HPDE6-E6E7 (cell line): ENCODE results near the gene EIF6.

Experiments used
- DNase-seq: peaks from one replicate; pipeline ENCODE4 v3.0.0; 2011; ENCODE audit warnings: missing footprints; ENCODE audit errors: extremely low spot score

The EIF6 gene

DNA sequence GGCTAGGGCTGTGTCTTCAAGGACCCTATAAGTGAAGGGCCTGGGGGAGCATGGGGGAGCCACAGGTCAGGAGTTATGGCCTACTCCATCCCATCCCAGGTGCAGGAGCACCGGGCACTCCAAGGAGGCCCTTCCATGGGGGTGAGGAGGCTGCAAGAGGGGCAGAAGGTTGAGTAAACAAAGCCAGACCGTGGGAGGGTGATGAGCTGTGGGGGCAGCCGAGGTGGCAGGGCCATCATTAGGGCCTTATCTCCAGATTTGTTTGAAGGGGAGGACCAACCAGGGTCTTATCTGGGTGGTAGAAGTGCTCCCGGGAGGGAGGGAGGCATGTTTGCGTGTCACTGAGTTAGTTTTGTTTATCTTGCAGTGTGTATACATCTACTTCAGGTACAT, 9.7 kb upstream of the EIF6 start:
- DNase-seq = no peak

DNA sequence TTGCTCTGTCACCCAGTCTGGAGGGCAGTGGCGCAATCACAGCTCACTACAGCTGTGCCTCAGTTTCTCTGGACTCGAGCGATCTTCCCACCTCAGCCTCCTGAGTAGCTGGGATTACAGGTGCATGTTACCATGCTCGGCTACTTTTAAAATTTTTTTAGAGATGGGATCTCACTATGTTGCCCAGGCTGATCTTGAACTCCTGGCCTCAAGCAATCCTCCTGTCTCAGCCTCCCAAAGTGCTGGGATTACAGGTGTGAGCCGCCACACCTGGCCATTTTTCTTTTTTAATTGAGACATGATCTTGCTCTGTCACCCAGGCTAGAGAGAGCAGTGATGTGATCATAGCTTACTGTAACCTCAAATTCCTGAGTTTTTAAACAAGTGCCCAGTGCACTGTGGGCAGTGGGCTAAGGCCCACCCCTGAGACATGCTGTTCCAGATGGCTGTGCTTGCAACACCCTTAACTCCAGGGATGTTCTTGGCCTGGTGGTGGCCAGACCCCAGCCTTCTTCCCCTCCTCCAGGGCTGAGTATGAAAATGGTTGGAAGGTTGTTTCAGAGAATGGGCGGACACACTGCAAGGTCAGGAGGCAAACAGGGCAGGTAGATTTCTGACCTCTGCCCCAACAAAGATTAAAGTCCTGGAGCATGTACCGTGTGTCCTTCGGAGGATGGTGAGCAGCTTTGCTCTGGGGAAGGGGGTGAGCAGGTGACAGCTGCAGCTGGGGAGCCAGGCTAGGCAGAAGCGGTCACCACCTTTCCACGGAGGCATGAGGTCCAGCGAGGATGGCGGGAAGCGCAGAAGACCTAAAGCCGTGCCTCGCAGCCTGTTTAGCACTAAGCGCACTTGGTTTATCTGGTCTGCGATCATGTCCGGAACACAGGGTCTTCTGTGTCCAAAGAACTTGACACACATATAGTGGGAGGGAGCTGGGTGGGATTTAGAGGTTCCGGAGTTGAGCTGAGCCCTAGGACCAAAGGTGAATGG, 9.0 kb upstream of the EIF6 start:
- DNase-seq = no peak

- no peak for DNase-seq
Measured at GRCh38 chr20:35292504-35293285, 8.1 kb upstream of the EIF6 start.

- DNase-seq = no peak
Measured at GRCh38 chr20:35291654-35292503, 7.3 kb upstream of the EIF6 start, which contains the start of gene FAM83C. FAM83C (minus strand) TSS chr20:35292425; CDS start chr20:35292304, 121 bp downstream.

DNA sequence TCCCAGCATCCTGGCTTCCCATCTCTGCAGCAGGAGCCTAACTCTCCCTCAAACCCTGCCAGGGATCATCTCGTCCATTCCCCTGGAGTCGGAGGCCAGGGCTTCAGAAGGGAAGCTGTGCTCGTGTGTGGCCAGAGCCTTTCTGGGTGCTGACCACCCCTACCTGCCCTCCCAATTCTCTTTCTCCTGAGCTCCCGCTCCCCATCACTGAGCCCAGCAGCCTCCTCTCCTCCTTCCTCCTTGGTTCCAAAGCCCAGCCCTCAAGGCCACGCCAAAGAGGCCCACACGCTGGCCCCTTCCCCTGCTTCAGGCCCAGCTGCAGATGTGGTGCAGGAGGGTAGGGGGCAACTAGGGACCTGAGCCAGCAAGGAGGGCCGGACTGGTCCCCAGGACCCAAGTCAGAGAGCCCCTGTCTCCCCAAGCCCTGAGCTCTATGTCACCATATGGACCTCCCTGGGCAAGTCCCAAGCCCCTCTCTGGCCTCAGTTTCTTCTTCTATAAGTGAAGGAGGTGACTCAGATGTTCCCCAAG, 6.4 kb upstream of the EIF6 start:
- no peak for DNase-seq

DNA sequence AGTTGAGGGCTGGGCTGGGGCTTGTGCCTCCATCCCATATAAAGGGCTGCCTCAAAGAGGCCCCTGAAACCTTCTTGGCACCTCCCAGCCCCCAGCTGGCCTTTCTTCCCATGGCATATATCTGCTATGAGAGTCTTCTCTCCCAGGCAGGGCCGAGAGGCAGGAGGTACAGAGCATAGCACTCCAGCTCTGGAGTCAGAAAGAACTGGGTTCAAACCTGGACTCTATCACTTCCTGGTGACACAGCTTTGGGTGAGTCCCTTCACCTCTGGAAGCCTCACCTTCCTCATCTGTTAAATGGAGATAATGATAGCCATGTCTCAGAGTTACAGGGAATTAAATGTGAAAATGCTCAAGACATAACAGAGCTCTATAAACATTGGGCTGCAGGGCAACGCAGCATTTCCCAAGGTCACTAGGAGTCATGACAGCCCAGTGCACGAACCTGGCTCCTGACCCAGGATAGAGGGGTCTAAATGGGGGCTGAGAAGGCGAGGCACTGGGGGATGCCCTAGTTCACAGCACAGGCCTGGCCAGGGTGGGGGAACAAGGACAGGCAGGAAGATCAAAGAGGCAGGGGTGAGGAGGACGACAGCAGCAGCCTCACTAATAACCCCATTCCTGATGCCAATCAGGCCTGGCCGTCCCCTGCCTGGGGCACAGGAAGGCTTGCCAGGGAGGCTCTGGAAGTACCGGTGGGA, 5.8 kb upstream of the EIF6 start:
- no peak for DNase-seq

DNA sequence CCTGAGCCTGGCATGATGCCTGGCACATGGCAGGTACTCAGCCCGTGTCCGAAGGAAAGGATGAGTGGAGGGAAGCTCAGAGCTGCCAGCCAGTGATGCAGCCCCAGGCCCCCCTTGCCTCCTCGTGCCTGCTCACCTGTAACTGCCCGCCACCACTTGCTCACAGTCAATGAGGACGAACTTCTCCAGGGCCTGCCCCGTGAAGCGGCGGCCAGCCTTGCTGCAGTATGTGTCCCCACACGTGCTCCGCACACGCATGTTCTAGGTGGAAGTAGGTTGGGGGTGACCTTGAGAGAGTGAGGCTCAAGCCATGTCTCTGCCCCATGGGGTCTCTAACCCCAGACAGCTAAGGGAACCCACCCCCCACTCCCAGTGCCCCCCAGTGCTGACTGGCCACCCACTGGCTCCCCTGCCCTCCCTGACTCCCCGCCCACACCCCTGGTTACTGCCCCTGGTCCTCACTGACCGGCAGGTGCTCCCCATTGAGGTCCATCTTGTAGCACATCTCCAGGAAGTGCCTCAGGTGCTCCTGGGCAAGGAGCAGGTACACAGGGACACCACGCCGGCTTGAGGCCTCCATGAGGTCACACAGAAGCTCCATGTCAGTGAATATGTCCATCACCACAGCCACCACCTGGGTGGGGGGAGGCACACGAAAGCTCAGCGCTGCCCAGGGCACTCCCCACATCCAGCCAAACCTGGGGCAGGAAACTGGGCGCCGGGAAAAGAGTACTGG, 3.9 kb upstream of the EIF6 start:
- no peak for DNase-seq

- no peak for DNase-seq
Measured at GRCh38 chr20:35287509-35288324, 3.1 kb upstream of the EIF6 start.

- DNase-seq = no peak
Measured at GRCh38 chr20:35286899-35287508, 2.4 kb upstream of the EIF6 start.

- DNase-seq = no peak
Measured at GRCh38 chr20:35286077-35286898, 1.7 kb upstream of the EIF6 start.

GRCh38 chr20:35285806-35286076, 1.2 kb upstream of the EIF6 start:
- DNase-seq = no peak

DNA sequence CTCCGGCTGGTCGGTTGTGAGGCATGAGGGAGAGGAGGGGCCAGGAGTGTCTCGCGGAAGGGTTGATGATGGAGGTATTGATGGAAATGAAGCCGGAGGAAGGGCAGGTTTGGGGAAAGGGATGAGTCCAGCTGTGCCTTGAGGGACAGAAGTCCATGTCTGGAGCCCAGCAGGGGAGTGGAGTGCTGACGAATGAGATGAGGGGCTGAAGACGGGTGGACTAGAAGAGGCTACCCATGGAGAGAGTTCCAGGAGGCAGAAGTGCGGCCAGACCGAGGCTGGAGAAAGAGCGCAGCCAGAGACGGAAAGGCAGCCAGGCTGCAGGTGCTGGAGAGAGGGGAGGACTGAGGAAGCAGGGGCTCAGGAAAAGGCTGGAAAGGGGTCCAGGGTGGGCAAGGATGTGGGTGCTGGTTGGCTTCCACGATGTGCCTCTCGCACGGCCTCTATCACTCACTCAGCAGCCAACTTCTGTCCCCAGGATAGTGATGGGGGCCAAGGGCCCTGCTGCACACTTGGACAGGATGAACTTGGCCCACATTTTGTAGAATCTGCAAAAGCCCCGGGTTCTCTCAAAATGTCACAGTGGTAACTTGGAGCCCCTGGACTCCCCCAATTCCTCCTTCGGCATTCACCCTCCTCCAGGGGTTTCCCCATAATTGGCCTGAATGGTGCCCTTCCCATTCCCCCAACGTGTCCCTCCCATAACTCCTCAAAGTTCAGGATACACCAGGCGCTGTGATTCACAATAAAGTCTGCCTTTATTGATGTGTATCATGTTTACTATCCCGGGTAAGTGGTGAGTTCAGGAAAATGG, 627 bp upstream of the EIF6 start:
- DNase-seq = no peak

DNA sequence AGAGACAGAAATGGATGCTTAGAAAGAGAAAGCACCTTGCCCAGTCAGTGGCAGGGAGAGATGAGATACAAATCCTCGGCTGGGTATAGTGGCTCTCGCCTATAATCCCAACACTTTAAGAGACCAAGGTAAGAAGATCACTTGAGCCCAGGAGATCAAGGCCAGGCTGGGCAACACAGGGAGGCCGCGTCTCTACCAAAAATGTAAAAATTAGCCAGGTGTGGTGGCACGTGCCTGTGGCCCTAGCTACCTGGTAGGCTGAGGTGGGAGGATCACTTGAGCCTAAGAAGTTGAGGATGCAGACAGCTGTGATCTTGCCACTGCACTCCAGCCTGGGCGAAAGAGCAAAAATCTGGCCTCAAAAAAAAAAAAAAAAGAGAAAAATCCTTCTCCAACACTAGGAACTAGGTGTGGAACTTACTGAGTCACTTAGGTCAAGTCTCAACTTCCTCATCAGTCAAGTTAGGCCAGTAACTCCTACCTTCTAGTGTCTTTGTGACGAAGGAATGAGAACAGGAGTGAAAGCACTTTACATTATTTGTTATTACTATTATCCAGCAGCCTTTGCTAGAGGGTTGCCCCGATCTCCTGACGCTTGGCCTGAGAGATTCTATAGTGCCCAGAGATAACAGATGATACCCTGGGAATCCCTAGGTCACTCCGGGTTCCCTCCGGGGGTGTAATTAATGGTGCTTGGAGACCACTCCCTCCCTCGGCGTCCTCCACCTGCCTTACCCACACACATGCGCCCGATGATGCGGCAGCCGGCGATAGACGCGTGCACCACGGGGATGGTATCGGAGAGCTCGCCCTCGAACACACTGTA, 918 bp downstream of the EIF6 start:
- DNase-seq = no peak

DNA sequence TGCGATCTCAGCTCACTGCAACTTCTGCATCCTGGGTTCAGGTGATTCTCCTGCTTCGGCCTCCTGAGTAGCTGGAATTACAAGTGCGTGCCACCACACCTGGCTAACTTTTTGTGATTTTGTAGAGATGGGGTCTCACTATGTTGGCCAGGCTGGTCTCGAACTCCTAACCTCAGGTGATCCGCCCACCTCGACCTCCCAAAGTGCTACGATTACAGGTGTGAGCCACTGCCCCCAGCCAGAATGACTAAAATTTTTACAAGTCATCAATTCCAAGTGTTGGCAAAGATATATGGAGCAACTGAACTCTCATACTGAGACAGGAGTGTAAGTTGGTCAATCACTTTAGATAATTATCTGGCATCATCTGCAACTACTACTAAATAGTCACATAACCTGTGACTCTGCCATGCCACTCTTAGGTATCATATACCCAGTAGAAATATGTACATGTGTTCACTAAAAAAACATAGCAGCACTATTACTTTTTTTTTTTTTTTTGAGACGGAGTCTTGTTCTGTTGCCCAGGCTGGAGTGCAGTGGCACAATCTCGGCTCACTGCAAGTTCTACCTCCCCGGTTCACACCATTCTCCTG, 3.0 kb downstream of the EIF6 start:
- no peak for DNase-seq

- no peak for DNase-seq
Measured at GRCh38 chr20:35280523-35280922, 4.0 kb downstream of the EIF6 start.

GRCh38 chr20:35279533-35280174, 4.9 kb downstream of the EIF6 start:
- no peak for DNase-seq
